ENCODE results near the gene WBP2.
"Not testable (repeated sequence)": the region's sequence is repeated elsewhere in the genome, so short reads cannot be mapped to it uniquely, and the experiment has no call there.

Gene WBP2

GRCh38 chr17:75865404-75866188, 10.5 kb upstream of the WBP2 start:
- DNase-seq (ENCODE audit: low spot score), result not testable (repeated sequence)

- DNase-seq (ENCODE audit: low spot score), result not testable (repeated sequence)
Measured at GRCh38 chr17:75864887-75865286, 9.8 kb upstream of the WBP2 start.

- no peak for DNase-seq (ENCODE audit: low spot score)
Measured at GRCh38 chr17:75864448-75864871, 9.3 kb upstream of the WBP2 start.

- no peak for DNase-seq (ENCODE audit: low spot score)
Measured at GRCh38 chr17:75861927-75862317, 6.8 kb upstream of the WBP2 start.

- DNase-seq (ENCODE audit: low spot score), result not testable (repeated sequence)
Measured at GRCh38 chr17:75859358-75859757, 4.2 kb upstream of the WBP2 start.

GRCh38 chr17:75856062-75856756, 1.1 kb upstream of the WBP2 start:
- peak; percentile 46 for DNase-seq (ENCODE audit: low spot score)

- DNase-seq (ENCODE audit: low spot score), result peak; percentile 72
Measured at GRCh38 chr17:75854881-75855309, 240 bp downstream of the WBP2 start.

- peak; percentile 80 for DNase-seq (ENCODE audit: low spot score)
Measured at GRCh38 chr17:75854101-75854748, 910 bp downstream of the WBP2 start.

- peak; percentile 52 for DNase-seq (ENCODE audit: low spot score)
Measured at GRCh38 chr17:75853433-75853832, 1.7 kb downstream of the WBP2 start.

- not testable (repeated sequence) for DNase-seq (ENCODE audit: low spot score)
Measured at GRCh38 chr17:75851693-75851991, 3.5 kb downstream of the WBP2 start.

GRCh38 chr17:75850928-75851692, 4.0 kb downstream of the WBP2 start:
- DNase-seq (ENCODE audit: low spot score), result no peak

GRCh38 chr17:75849724-75850123, 5.4 kb downstream of the WBP2 start:
- peak; percentile 79 for DNase-seq (ENCODE audit: low spot score)

GRCh38 chr17:75849279-75849646, 5.9 kb downstream of the WBP2 start:
- DNase-seq (ENCODE audit: low spot score), result peak; percentile 75

GRCh38 chr17:75848523-75849278, 6.4 kb downstream of the WBP2 start:
- DNase-seq (ENCODE audit: low spot score), result peak; percentile 87

GRCh38 chr17:75847614-75848522, 7.3 kb downstream of the WBP2 start:
- no peak for DNase-seq (ENCODE audit: low spot score)

- DNase-seq (ENCODE audit: low spot score), result no peak
Measured at GRCh38 chr17:75846692-75847613, 8.2 kb downstream of the WBP2 start.

- no peak for DNase-seq (ENCODE audit: low spot score)
Measured at GRCh38 chr17:75845933-75846691, 9.0 kb downstream of the WBP2 start.

- peak; percentile 92 for DNase-seq (ENCODE audit: low spot score)
Measured at GRCh38 chr17:75845058-75845711, 9.9 kb downstream of the WBP2 start.

Data from hematopoietic multipotent progenitor cell treated with erythropoietin and hydrocortisone succinate and interleukin-3 and kit ligand, for 17 days (in vitro differentiated cells).